AML-193 (cell line): ENCODE results near the gene TRDMT1.

Experiments used
- DNase-seq, 2 experiments: peaks; one replicate each; lab custom pipeline; 2025; lab: John Stamatoyannopoulos, UW

Gene TRDMT1

GRCh38 chr10:17174626-17175025 is 26.8 kb downstream of the TRDMT1 start:
- no peak for DNase-seq

DNA sequence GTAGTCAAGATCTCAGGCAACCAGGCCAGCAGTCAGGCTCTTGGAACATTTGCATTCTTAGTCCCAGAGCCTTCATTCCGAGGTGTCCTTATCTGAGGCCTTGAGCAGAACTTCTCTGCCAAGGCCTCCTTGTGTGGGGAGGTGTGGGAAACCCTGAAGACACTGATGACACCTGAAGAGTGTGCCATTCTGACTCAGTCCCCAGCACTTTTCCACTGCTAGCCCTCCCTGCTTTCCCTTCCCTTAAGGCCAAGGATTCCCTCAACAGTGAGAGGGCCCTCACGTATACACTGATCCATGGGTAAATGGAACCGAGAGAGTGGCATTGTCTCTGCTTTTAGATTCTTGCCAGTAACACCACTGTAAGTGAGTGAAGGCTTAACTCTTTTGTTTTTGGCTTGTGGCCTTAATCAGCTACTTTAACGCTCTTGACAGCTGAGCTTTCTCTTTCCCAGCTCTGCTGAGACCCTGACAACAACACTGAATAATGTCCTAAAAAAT is 30.3 kb downstream of the TRDMT1 start:
- DNase-seq, result no peak

GRCh38 chr10:17169803-17170202 is 31.7 kb downstream of the TRDMT1 start:
- DNase-seq, result no peak

DNA sequence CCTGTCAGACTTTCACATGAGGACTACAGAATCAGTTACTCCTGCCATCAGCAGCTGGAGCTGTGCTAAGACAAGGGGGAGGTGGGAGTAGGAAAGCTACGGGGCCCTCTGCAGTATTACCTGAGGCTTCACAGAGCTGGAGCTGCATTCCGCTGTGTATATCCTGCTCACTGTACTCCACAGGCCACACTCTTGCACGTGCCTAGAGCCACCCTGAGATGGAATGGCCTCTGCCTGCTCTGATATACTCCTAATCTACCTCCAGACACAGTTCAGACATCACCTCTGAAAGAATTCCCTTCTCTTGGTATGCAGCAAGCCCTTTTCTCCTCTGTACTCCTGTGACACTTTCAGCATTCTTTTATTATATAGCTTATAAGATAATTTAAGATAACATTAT is 34.8 kb downstream of the TRDMT1 start:
- DNase-seq, result no peak

- no peak for DNase-seq
These were observed 38.6 kb downstream of the TRDMT1 start for GRCh38 chr10:17162828-17163227.

DNA sequence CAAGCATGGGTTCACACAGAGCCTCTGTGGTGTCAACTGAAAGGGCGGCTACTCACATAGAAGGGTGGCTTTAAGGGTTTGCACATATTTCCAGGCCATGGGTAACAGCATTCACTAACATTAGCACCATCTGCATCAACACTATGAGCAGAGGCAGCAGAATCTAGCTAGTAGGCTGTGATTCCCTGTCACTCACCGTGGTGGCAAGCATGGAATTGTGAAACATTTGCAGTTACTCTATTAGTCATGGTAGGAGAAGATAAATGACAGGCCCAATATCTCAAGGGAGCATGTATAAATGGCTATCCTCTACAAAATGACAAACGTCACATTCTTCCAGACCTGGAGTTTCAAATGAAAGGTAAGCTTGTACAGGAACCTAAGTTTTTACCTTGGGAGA is 39.7 kb downstream of the TRDMT1 start:
- DNase-seq, result no peak

- no peak for DNase-seq
These were observed 44.4 kb downstream of the TRDMT1 start for GRCh38 chr10:17157024-17157423.

DNA sequence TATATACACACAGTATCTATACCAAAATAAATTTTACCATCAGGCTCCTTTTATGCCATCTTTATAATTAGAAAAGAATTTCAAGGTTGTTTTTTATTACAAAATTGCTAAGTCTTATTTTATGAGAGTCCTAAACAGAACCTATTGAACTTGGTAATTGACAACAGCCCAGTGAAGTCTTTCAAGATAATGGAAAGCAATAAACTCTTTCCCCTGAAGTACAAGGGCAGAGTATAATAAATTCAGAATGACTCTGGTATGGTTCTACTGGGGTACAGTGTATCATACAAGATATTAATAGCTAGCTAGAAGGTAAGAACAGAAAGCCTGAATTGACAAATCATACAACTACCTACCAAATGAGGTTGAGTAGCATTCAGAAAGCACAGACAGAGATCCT is 45.6 kb downstream of the TRDMT1 start:
- DNase-seq, result no peak

DNA sequence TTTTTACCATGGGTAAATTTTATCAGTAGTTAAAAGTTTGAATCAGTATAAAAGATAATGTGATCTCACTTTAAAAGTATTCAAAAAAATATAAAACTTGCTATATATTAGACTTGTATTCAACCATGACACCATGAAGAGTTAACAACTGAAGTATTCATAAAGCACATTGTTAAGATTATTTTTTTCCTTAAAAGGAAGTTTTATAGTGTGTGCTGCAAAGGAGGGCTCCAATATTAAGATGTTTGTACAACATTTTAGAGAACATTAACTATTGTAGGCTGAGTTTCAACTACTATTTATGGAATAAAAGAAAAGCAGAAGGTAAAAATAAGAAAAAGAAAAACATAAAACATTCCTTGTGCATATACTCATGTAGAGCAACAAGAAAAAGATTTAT is 47.4 kb downstream of the TRDMT1 start:
- no peak for DNase-seq

DNA sequence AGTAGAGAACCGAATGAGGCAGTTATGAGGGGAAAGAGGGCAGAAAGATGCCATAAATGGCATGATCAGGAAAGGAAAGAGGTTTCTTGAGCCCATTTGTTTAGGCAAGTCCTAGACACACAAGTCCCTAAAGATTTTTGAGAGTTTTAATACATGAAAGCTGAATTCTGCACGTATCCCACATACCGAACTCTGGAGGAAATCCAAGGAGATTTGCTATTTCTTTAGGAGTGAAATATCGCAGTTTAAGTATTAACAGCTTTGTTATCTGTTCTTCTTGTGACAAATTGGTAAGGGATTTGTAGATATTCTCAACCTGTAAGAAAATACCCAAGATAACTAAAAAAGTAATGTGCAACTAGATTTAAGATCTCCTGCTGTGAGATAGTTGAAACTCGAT is 48.2 kb downstream of the TRDMT1 start:
- DNase-seq, result no peak

GRCh38 chr10:17151716-17152115 is 49.8 kb downstream of the TRDMT1 start:
- DNase-seq, result no peak

DNA sequence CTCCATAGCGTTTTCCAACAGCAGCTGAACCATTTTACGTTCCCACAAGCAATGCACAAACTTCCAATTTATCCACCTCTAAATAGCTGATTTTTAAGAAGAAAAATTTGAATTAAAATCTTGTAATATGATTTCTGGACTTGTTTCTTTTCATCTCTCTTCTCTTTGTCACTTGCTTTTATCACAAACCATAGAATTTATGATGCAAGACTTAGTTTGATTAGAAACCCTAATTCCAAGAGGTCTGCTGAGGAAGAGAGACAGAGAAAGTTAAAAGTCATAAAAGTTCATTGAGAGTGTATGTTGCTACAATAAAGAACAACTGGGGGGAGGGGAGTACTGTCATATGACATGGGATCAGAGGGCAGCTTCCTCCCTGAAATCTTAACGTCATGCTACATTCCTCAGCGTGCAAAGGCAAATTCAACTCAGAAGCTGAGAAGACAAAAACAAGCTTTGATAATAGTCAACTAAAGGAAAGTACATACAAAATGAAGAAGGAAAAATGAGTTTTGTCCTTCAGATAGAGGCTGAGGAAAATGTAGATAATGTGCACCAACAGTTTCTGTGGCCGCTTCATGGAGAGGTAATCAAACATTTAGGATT is 53.5 kb downstream of the TRDMT1 start:
- DNase-seq, result no peak

DNA sequence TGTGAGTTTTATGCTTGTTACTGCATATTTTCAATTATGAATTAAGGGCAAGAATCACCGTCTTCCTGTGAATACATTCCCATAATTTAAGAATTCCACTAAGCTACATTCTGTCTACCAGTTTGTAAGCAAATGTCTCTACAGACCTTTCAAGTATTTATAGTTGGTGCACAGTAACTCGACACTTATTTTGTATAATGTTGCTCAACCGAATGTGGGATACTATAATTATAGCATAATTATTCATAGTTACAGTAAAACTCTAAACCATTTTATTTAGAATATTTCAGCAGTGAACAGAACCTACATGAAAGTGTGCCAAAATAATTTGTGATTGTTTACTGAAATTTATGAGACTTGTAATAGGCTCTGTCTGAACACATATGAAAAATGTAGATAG is 54.6 kb downstream of the TRDMT1 start:
- DNase-seq, result no peak

DNA sequence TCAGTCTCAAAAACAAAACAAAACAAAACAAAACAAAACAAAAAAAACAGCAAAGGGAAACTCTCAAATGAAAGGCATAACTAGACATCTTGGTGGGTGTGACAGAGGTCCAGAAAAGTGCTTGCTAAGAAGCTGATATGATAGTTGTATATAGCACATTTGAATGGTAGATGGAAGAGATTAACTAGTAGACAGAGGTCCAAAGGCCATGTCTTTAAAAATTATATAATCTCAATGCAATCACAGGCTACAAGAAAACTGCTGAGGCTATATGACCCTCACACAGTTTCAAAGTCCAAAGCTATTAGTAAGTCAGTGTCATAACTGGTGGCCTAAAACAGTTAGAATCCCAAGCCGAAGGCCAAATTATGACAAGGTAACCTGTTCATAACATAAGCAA is 56.2 kb downstream of the TRDMT1 start:
- DNase-seq, result no peak

GRCh38 chr10:17144757-17145156 is 56.7 kb downstream of the TRDMT1 start:
- no peak for DNase-seq

- no peak for DNase-seq
These were observed 57.4 kb downstream of the TRDMT1 start for GRCh38 chr10:17144032-17144431.

- no peak for DNase-seq
These were observed 58.3 kb downstream of the TRDMT1 start for GRCh38 chr10:17143055-17143690.

GRCh38 chr10:17141504-17142229 is 59.8 kb downstream of the TRDMT1 start:
- DNase-seq, result no peak

DNA sequence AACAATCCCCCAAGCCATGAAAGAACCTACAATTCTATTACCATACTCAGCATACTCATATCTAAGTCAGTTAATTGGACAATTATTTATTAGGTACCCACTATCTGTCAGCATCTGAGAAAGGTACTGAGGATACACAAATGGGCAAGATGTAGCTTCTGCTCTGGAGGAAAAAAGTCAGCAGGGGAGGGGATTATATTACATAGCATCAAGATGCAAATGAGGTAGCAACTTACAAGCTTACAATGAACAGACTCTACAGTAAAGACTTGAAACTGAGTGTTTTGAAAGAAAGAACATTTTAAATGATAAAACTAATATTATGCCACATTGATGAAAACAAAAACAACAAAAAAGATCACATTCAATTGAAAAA is 61.1 kb downstream of the TRDMT1 start:
- no peak for DNase-seq

GRCh38 chr10:17138460-17139042 is 62.9 kb downstream of the TRDMT1 start:
- DNase-seq, result no peak

DNA sequence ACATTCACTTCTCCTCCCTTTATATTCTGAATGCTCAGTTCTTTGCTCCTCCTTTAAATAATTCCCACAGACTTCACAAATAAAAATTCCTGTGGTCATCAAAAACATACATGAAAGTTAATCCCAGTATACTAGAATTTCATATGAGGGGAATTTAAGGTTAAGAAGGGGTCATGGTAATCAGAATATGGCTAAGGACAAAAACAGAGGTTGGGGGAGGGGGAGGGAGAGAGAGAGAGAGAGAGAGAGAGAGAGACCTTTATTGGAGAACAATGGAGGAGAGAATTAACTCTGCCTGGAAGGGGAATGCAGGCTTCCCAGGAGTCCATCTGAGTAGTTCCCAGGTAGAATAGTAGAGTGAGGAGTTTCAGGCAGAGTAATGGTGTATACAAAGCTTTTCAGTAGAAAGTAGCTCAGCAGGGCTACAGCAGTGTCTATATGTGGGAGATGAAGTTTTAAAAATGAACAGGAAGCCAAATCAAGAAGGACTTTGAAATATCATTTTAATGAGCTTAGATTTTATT is 66.7 kb downstream of the TRDMT1 start:
- no peak for DNase-seq

- DNase-seq, result no peak
These were observed 67.2 kb downstream of the TRDMT1 start for GRCh38 chr10:17134282-17134681.

GRCh38 chr10:17129741-17130140 is 71.7 kb downstream of the TRDMT1 start, which contains the start of gene CUBN:
TSS of gene CUBN (minus strand) at chr10:17129811. CDS start at chr10:17129765, 46 bp downstream.
- no peak for DNase-seq
